Esophagus muscularis mucosa (tissue), 4 donors: Measurements from ENCODE around the gene SPATA2L. TPM values are rescaled to one million over a fixed set of nuclear protein-coding genes. Genes with fewer than 3 reads are reported as not detected.
"Not testable (repeated sequence)": the region's sequence is repeated elsewhere in the genome, so short reads cannot be mapped to it uniquely, and the experiment has no call there.

Source experiments
- DNase-seq: peaks from one replicate; pipeline ENCODE4 v3.0.0-alpha.2; 2017; ENCODE audit errors: extremely low spot score
- H3K27ac ChIP-seq, 4 donors: fragments of 200-600 bp; sonication (generic); replicated peaks in 1 of 4; 1 replicate in 3 of 4; 2 replicates in 1 of 4; pipeline ENCODE4 v1.5.1; 2016 to 2019; ENCODE audit warnings: mild to moderate bottlenecking in 1 of 4
- H3K27me3 ChIP-seq, 4 donors: fragments of 200-600 bp; sonication (generic); one replicate each; pipeline versions ENCODE4 v1.5.1 to v1.6.0; 2016 to 2019
- H3K36me3 ChIP-seq, 4 donors: fragments of 200-600 bp; sonication (generic); one replicate each; pipeline ENCODE4 v1.5.1; 2016 to 2019
- H3K4me1 ChIP-seq, 4 donors: fragments of 200-600 bp; sonication (generic); one replicate each; pipeline ENCODE4 v1.5.1; 2016 to 2019
- H3K4me3 ChIP-seq, 4 donors: fragments of 200-600 bp; sonication (generic); 1 replicate in 2 of 4; 2 replicates in 2 of 4; pipeline ENCODE4 v1.5.1; 2016 to 2019; ENCODE audit warnings: mild to moderate bottlenecking in 4 of 4, moderate library complexity in 1 of 4
- H3K9me3 ChIP-seq, 4 donors: fragments of 200-600 bp; sonication (generic); 1 replicate in 3 of 4; 2 replicates in 1 of 4; pipeline ENCODE4 v1.5.1; 2016 to 2019
- EP300 ChIP-seq: sonication (generic); formaldehyde crosslinking; IDR thresholded peaks from one replicate; pipeline ENCODE4 v1.6.1; 2017; ENCODE audit warnings: antibody characterized with exemption
- POLR2A ChIP-seq: fragments of 450-650 bp; IDR thresholded peaks from one replicate; pipeline ENCODE4 v1.6.1; 2017; ENCODE audit warnings: antibody characterized with exemption, moderate library complexity, mild to moderate bottlenecking, low read depth
- POLR2AphosphoS5 ChIP-seq, 2 donors: sonication (generic); formaldehyde crosslinking; IDR thresholded peaks; one replicate each; pipeline ENCODE4 v1.6.1; 2017; ENCODE audit warnings: antibody characterized with exemption in 2 of 2
- WGBS: methylation state at CpG from one replicate; pipeline ENCODE4 v1.1.5; 2018; 5-methylcytosine and 5-hydroxymethylcytosine counted together
- intact Hi-C: fragments of 100-400 bp; cut with DNase I; formaldehyde crosslinking; loops from one replicate; pipeline ENCODE4 v1.15.1; 2023
- total RNA-seq, 4 donors: library from RNA; depleted of rRNA; stranded (reverse); fragments of >200 nt; gene quantifications; one replicate each; pipeline versions ENCODE4 v1.1.0 to v1.2.1, GENCODE V29; 2016
- TF ChIP-seq, protein P1 (sequence below), 3 experiments: fragments of 200-600 bp in 2 of 3; fragments of 450-650 bp in 1 of 3; sonication (generic) in 2 of 3; IDR thresholded peaks; one replicate each; pipeline ENCODE4 v1.5.1; 2017 to 2019; ENCODE audit warnings: antibody characterized with exemption in 3 of 3, mild to moderate bottlenecking in 2 of 3, moderate library complexity in 1 of 3

The SPATA2L gene
- total RNA-seq, 4 donors from 2014 or later = 10.8 to 32.0 (median 21.9) TPM

GRCh38 chr16:89700100-89700648, 1.3 kb downstream of the SPATA2L start:
- H3K9me3 ChIP-seq = no peaks in the 10 kb centered on the region
- peak overlapping the region; percentile 74 to 86 (median 80) for H3K27ac ChIP-seq
- peak overlapping the region; percentile 73 to 94 (median 82) for H3K4me3 ChIP-seq
- H3K27me3 ChIP-seq = no peaks in the 10 kb centered on the region
- DNase-seq = peak; percentile 100
- intact Hi-C loops = loop anchor here (5.0 to 10.0 kb wide), 2 partner anchors 92 to 165 kb away; no protein-coding TSS in a partner anchor
- peaks cover 15 to 32% (median 30%) of the 10 kb centered on the region in 4 donors for H3K4me1 ChIP-seq
- 0% methylated on average over 6 of the region's 30 CpGs for WGBS
- H3K36me3 ChIP-seq = peaks cover 0 to 30% (median 27%) of the 10 kb centered on the region in 4 donors
- TF ChIP-seq, protein P1, sequence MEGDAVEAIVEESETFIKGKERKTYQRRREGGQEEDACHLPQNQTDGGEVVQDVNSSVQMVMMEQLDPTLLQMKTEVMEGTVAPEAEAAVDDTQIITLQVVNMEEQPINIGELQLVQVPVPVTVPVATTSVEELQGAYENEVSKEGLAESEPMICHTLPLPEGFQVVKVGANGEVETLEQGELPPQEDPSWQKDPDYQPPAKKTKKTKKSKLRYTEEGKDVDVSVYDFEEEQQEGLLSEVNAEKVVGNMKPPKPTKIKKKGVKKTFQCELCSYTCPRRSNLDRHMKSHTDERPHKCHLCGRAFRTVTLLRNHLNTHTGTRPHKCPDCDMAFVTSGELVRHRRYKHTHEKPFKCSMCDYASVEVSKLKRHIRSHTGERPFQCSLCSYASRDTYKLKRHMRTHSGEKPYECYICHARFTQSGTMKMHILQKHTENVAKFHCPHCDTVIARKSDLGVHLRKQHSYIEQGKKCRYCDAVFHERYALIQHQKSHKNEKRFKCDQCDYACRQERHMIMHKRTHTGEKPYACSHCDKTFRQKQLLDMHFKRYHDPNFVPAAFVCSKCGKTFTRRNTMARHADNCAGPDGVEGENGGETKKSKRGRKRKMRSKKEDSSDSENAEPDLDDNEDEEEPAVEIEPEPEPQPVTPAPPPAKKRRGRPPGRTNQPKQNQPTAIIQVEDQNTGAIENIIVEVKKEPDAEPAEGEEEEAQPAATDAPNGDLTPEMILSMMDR (IDR thresholded peaks at IDR 0.05) = peak; percentile 69 to 88 (median 82)
- TF ChIP-seq EP300 (no peak), POLR2AphosphoS5 (IDR thresholded peaks at IDR 0.05) (peak; percentile 72 to 93)

- intact Hi-C loops = loop anchor here (5.0 to 10.0 kb wide), 2 partner anchors 93 to 165 kb away; no protein-coding TSS in a partner anchor
- DNase-seq, H3K27me3 ChIP-seq, H3K9me3 ChIP-seq: not testable (repeated sequence)
- H3K4me1 ChIP-seq = peaks cover 15 to 32% (median 30%) of the 10 kb centered on the region in 4 donors
- H3K4me3 ChIP-seq = peak overlapping the region; percentile 73 to 94 (median 82)
- H3K27ac ChIP-seq = peak overlapping the region; percentile 74 to 86 (median 80)
- peaks cover 0 to 35% (median 31%) of the 10 kb centered on the region in 4 donors for H3K36me3 ChIP-seq
- 67% methylated on average over 16 of the region's 18 CpGs for WGBS
Observed at GRCh38 chr16:89699629-89700099, 1.8 kb downstream of the SPATA2L start.

DNA sequence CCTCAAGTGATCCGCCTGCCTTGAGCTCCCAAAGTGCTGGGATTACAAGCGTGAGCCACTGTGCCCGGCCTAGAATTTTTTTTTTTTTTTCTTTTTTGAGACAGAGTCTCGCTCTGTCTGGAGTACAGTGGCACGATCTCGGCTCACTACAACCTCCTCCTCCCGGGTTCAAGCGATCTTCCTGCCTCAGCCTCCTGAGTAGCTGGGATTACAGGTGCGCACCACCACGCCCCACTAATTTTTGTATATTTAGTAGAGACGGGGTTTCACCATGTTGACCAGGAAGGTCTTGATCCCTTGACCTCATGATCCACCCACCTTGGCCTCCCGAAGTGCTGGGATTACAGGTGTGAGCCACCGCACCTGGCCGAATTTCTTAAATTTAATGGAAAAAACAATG, 2.8 kb downstream of the SPATA2L start:
- WGBS = 94% methylated on average over 14 of the region's 14 CpGs
- Histone ChIP-seq H3K4me1 (peaks cover 15 to 32% (median 30%) of the 10 kb centered on the region in 4 donors), H3K36me3 (peaks cover 7 to 44% (median 41%) of the 10 kb centered on the region in 4 donors)
- H3K9me3 ChIP-seq, H3K27me3 ChIP-seq, intact Hi-C loops, H3K27ac ChIP-seq, H3K4me3 ChIP-seq, DNase-seq: not testable (repeated sequence)

DNA sequence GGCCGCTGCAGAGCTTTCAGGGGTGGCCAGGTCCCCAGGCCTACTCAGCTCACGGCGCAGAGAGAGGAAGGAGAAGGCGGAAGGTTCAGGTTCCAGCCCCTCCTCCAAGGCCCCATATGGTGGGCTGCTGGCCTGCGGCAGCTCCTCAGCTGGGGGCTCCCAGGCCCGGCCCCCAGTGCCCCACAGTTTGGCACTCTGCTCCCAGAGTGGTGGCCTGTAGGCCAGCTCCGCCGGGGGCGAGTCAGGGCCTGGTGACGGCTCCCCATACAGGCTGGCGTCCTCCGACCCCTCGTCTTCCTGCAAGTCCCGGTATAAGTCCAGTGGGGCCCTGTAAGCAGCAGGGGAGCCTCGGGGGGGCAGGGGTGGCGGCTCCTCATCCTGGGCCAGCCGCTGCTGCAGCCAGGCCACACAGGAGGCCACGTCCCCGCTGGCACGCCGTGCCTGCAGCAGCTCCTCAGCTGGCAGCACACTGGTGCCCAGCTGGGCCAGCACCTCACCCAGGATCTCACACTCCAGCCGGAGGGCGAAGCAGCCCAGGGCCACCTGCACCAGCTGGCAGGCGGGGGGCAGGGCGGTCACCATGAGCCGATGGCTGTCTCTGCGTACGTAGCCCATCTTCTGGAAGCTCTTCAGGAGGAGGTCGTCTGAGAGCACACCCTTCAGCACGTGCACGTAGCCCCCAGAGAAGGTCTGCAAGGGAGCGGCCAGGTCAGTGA, 3.7 kb downstream of the SPATA2L start:
- WGBS = 80% methylated on average over 3 of the region's 32 CpGs
- Histone ChIP-seq H3K4me1 (peaks cover 15 to 32% (median 30%) of the 10 kb centered on the region in 4 donors), H3K36me3 (peaks cover 15 to 54% (median 50%) of the 10 kb centered on the region in 4 donors)

DNA sequence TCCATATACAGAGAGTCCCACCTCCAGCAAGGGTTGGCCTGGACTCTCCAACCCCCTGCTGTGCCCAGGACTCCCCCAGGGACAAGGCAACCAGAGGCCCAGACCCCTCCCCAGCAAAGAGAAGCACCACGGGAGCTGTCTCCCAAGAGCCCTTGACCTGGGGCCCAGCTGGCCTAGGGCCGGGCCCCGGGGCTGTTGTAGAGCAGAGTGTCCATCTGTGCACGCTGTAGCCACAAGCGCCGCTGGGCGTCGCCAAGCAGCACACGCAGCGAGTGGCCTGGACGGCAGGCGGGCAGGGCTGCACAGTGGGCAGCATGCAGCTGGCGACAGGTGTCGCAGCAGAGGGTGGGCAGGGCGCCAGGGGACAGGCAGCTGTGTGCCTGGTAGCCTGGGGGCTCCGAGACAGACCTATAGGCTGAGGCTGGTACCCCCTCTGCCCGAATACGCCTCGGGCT, 4.3 kb downstream of the SPATA2L start:
- Histone ChIP-seq H3K9me3 (no peaks in the 10 kb centered on the region), H3K36me3 (peaks cover 15 to 60% (median 56%) of the 10 kb centered on the region in 4 donors), H3K4me3 (no peak overlapping the region), H3K27me3 (no peaks in the 10 kb centered on the region), H3K27ac (no peak overlapping the region), H3K4me1 (peaks cover 15 to 30% (median 27%) of the 10 kb centered on the region in 4 donors)
- no peak for DNase-seq
- intact Hi-C loops = no loop called here
- WGBS = 96% methylated on average over 8 of the region's 19 CpGs
- TF ChIP-seq EP300 = no peak
- no peak for TF ChIP-seq POLR2AphosphoS5 (IDR thresholded peaks at IDR 0.05)
- TF ChIP-seq, protein P1 (IDR thresholded peaks at IDR 0.05) = no peak
- no peak for TF ChIP-seq POLR2A

More for the DNA sequence above, 3.7 kb downstream of the SPATA2L start:
- TF ChIP-seq EP300 = no peak
- no peak overlapping the region for H3K27ac ChIP-seq
- no peaks in the 10 kb centered on the region for H3K27me3 ChIP-seq
- H3K4me3 ChIP-seq = no peak overlapping the region
- H3K9me3 ChIP-seq = no peaks in the 10 kb centered on the region
- DNase-seq = no peak
- intact Hi-C loops = no loop called here

- TF ChIP-seq EP300 (no peak), POLR2A (no peak)
- Histone ChIP-seq H3K27ac (no peak overlapping the region), H3K4me3 (no peak overlapping the region), H3K27me3 (no peaks in the 10 kb centered on the region), H3K4me1 (peaks cover 15 to 25% (median 23%) of the 10 kb centered on the region in 4 donors), H3K36me3 (peaks cover 19 to 64% (median 61%) of the 10 kb centered on the region in 4 donors), H3K9me3 (no peaks in the 10 kb centered on the region)
- DNase-seq = no peak
- intact Hi-C loops = no loop called here
- 72% methylated on average over 4 of the region's 18 CpGs for WGBS
Observed at GRCh38 chr16:89696670-89697128, 4.8 kb downstream of the SPATA2L start.
